UCSD-AML1 (cell line): ENCODE data around the gene IREB2.
"Not testable (repeated sequence)": the region's sequence is repeated elsewhere in the genome, so short reads cannot be mapped to it uniquely, and the experiment has no call there.

ENCODE experiments used
- DNase-seq: peaks from one replicate; lab custom pipeline; 2025; ENCODE audit not compliant: unreplicated experiment; lab: John Stamatoyannopoulos, UW

IREB2 gene

GRCh38 chr15:78461171-78461888 lies 23.3 kb downstream of the IREB2 start:
- DNase-seq, result no peak

- DNase-seq, result no peak
These were observed 31.0 kb downstream of the IREB2 start for GRCh38 chr15:78469031-78469430.

- no peak for DNase-seq
These were observed 39.3 kb downstream of the IREB2 start for GRCh38 chr15:78477295-78477694.

- no peak for DNase-seq
These were observed 41.6 kb downstream of the IREB2 start for GRCh38 chr15:78479650-78480049.

- DNase-seq, result no peak
These were observed 43.9 kb downstream of the IREB2 start for GRCh38 chr15:78481917-78482316.

GRCh38 chr15:78492872-78493271 lies 54.9 kb downstream of the IREB2 start:
- no peak for DNase-seq

GRCh38 chr15:78501857-78502256 lies 63.8 kb downstream of the IREB2 start:
- no peak for DNase-seq

GRCh38 chr15:78502641-78503040 lies 64.6 kb downstream of the IREB2 start:
- DNase-seq, result no peak

- DNase-seq, result peak; percentile 87
These were observed 69.2 kb downstream of the IREB2 start, which contains the start of gene HYKK for GRCh38 chr15:78506971-78507830. Gene HYKK, plus strand, starts transcription at chr15:78507577. Its CDS starts 5,512 bp downstream, at chr15:78513089.

- no peak for DNase-seq
These were observed 69.8 kb downstream of the IREB2 start for GRCh38 chr15:78507831-78508160.

- DNase-seq, result no peak
These were observed 70.3 kb downstream of the IREB2 start for GRCh38 chr15:78508272-78508671.

GRCh38 chr15:78509726-78510312 lies 71.8 kb downstream of the IREB2 start:
- DNase-seq, result no peak

GRCh38 chr15:78520035-78520434 lies 82.0 kb downstream of the IREB2 start:
- DNase-seq, result not testable (repeated sequence)

- DNase-seq, result no peak
These were observed 86.2 kb downstream of the IREB2 start for GRCh38 chr15:78524230-78524629.

- no peak for DNase-seq
These were observed 89.3 kb downstream of the IREB2 start for GRCh38 chr15:78527325-78527724.

GRCh38 chr15:78533331-78533730 lies 95.3 kb downstream of the IREB2 start:
- no peak for DNase-seq

GRCh38 chr15:78536134-78536533 lies 98.1 kb downstream of the IREB2 start:
- DNase-seq, result no peak

- no peak for DNase-seq
These were observed 99.4 kb downstream of the IREB2 start for GRCh38 chr15:78537266-78537905.

GRCh38 chr15:78538358-78538757 lies 100.3 kb downstream of the IREB2 start:
- DNase-seq, result no peak

- DNase-seq, result not testable (repeated sequence)
These were observed 101.6 kb downstream of the IREB2 start for GRCh38 chr15:78539464-78540140.
